Tibial nerve (tissue), 4 donors: ENCODE data around the gene SORCS2.

Experiments used
- EP300 ChIP-seq, 2 donors: sonication (generic); formaldehyde crosslinking; IDR thresholded peaks; one replicate each; pipeline ENCODE4 v1.6.1; 2017; ENCODE audit warnings: antibody characterized with exemption in 2 of 2, mild to moderate bottlenecking in 1 of 2
- POLR2A ChIP-seq, 2 donors: fragments of 450-650 bp; IDR thresholded peaks; one replicate each; pipeline ENCODE4 v1.6.1; 2017; ENCODE audit warnings: antibody characterized with exemption in 2 of 2, mild to moderate bottlenecking in 2 of 2, moderate library complexity in 2 of 2
- TF ChIP-seq, protein P1 (sequence below), 5 experiments: fragments of 200-600 bp in 3 of 5; fragments of 450-650 bp in 2 of 5; sonication (generic) in 3 of 5; IDR thresholded peaks; one replicate each; pipeline ENCODE4 v1.5.1; 2016 to 2019; ENCODE audit warnings: antibody characterized with exemption in 5 of 5, mild to moderate bottlenecking in 3 of 5, moderate library complexity in 2 of 5

DNA sequence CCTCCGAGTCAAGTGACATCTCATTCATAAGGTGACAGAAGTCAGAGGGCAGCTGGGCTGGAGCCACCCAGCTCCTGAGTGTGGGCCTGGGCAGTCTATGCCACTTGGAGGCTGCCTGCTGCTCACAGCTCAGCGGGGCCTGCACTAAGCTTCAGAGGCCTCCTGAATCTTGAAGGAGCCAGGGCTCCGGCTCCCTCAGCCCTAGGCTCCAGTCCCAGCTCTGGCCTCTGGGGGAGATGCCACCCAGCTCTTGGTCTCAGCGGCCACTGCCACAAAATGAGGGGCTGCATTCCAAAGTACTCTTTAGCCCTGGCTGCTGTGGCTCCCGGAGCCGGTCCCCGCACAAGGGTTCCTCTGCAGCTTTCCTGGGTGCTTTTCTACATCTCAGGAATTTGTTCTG is 275.1 kb downstream of the SORCS2 start:
- TF ChIP-seq, protein P1, sequence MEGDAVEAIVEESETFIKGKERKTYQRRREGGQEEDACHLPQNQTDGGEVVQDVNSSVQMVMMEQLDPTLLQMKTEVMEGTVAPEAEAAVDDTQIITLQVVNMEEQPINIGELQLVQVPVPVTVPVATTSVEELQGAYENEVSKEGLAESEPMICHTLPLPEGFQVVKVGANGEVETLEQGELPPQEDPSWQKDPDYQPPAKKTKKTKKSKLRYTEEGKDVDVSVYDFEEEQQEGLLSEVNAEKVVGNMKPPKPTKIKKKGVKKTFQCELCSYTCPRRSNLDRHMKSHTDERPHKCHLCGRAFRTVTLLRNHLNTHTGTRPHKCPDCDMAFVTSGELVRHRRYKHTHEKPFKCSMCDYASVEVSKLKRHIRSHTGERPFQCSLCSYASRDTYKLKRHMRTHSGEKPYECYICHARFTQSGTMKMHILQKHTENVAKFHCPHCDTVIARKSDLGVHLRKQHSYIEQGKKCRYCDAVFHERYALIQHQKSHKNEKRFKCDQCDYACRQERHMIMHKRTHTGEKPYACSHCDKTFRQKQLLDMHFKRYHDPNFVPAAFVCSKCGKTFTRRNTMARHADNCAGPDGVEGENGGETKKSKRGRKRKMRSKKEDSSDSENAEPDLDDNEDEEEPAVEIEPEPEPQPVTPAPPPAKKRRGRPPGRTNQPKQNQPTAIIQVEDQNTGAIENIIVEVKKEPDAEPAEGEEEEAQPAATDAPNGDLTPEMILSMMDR (IDR thresholded peaks at IDR 0.05), result no peak
- TF ChIP-seq EP300 (IDR thresholded peaks at IDR 0.05), result no peak
- TF ChIP-seq POLR2A (IDR thresholded peaks at IDR 0.05), result no peak
